Fibroblast of villous mesenchyme (primary cell): ENCODE measurements around the gene RHOBTB1. TPM values are rescaled to one million over a fixed set of nuclear protein-coding genes. Genes with fewer than 3 reads are reported as not detected.
"Not testable (repeated sequence)": the region's sequence is repeated elsewhere in the genome, so short reads cannot be mapped to it uniquely, and the experiment has no call there.

Experiments used
- DNase-seq: peaks from one replicate; pipeline ENCODE4 v3.0.0-alpha.2; 2010; ENCODE audit warnings: low read depth
- H3K4me3 ChIP-seq: 2 replicates; pipeline ENCODE4 v1.5.1; 2011; ENCODE audit warnings: low read depth, mild to moderate bottlenecking, low read length
- CTCF ChIP-seq: IDR thresholded peaks from 2 replicates; pipeline ENCODE4 v1.5.1; 2012; ENCODE audit warnings: low read depth, mild to moderate bottlenecking, low read length; ENCODE audit not compliant: insufficient read depth
- total RNA-seq: library from RNA; depleted of rRNA; stranded (reverse); fragments of >200 nt; gene quantifications from 2 replicates; pipeline ENCODE4 v1.2.3, GENCODE V29; 2012

RHOBTB1 gene
- total RNA-seq, 1 donor, result 26.8 TPM

GRCh38 chr10:60835049-60835448 is 108.9 kb downstream of the RHOBTB1 start:
- DNase-seq, result no peak
- no peak for TF ChIP-seq CTCF
- H3K4me3 ChIP-seq, result no peak overlapping the region

- H3K4me3 ChIP-seq, result no peak overlapping the region
- DNase-seq, result no peak
- no peak for TF ChIP-seq CTCF
Observed at GRCh38 chr10:60834401-60834800, 109.6 kb downstream of the RHOBTB1 start.

GRCh38 chr10:60832136-60832535 is 111.8 kb downstream of the RHOBTB1 start:
- not testable (repeated sequence) for DNase-seq, H3K4me3 ChIP-seq

GRCh38 chr10:60828489-60828852 is 115.5 kb downstream of the RHOBTB1 start:
- H3K4me3 ChIP-seq, result no peak overlapping the region
- DNase-seq, result peak; percentile 18
- TF ChIP-seq CTCF, result no peak

GRCh38 chr10:60827791-60828488 is 116.0 kb downstream of the RHOBTB1 start:
- no peak for TF ChIP-seq CTCF
- peak; percentile 83 for DNase-seq
- no peak overlapping the region for H3K4me3 ChIP-seq

GRCh38 chr10:60825520-60825919 is 118.5 kb downstream of the RHOBTB1 start:
- TF ChIP-seq CTCF, result no peak
- no peak for DNase-seq
- H3K4me3 ChIP-seq, result no peak overlapping the region

- H3K4me3 ChIP-seq, result no peak overlapping the region
- DNase-seq, result no peak
- no peak for TF ChIP-seq CTCF
Observed at GRCh38 chr10:60823324-60823723, 120.7 kb downstream of the RHOBTB1 start.
